KMS-11 (cell line): ENCODE measurements around the gene GCAT.

ENCODE experiments used
- H2AFZ ChIP-seq: fragments of 200-600 bp; sonication (generic); 2 replicates; pipeline ENCODE4 v1.6.1; 2016; ENCODE audit warnings: antibody characterized with exemption, mixed run types, low read depth
- H3K27ac ChIP-seq: fragments of 200-600 bp; sonication (generic); 2 replicates; pipeline ENCODE4 v1.6.1; 2016; ENCODE audit warnings: mild to moderate bottlenecking, mixed run types
- H3K27me3 ChIP-seq: fragments of 200-600 bp; sonication (generic); 2 replicates; pipeline ENCODE4 v1.6.1; 2017; ENCODE audit warnings: mild to moderate bottlenecking, low read depth, mixed run types, moderate library complexity; ENCODE audit not compliant: insufficient read depth
- H3K36me3 ChIP-seq: fragments of 200-600 bp; sonication (generic); 2 replicates; pipeline ENCODE4 v1.6.1; 2017; ENCODE audit warnings: mild to moderate bottlenecking, mixed run types; ENCODE audit not compliant: insufficient read depth
- H3K4me1 ChIP-seq: fragments of 200-600 bp; sonication (generic); 2 replicates; pipeline ENCODE4 v1.6.1; 2016; ENCODE audit warnings: mild to moderate bottlenecking, low read depth, mixed run types; ENCODE audit not compliant: poor library complexity, severe bottlenecking
- H3K4me2 ChIP-seq: fragments of 200-600 bp; sonication (generic); 2 replicates; pipeline ENCODE4 v1.7.0; 2016; ENCODE audit warnings: mild to moderate bottlenecking, mixed run types
- H3K4me3 ChIP-seq: fragments of 200-600 bp; sonication (generic); IDR thresholded peaks from 2 replicates; pipeline ENCODE4 v1.6.1; 2017; ENCODE audit warnings: low read depth, low read length, mixed read lengths; ENCODE audit not compliant: insufficient read depth
- H3K79me2 ChIP-seq: fragments of 200-600 bp; sonication (generic); 2 replicates; pipeline ENCODE4 v1.6.1; 2016; ENCODE audit warnings: low read depth, mixed run types; ENCODE audit not compliant: insufficient read depth
- H3K9ac ChIP-seq: fragments of 200-600 bp; sonication (generic); 2 replicates; pipeline ENCODE4 v1.6.1; 2016; ENCODE audit warnings: mild to moderate bottlenecking, mixed run types
- H4K20me1 ChIP-seq: fragments of 200-600 bp; sonication (generic); 2 replicates; pipeline ENCODE4 v1.6.1; 2016; ENCODE audit warnings: mild to moderate bottlenecking, mixed run types; ENCODE audit not compliant: insufficient read depth
- CTCF ChIP-seq: fragments of 200-600 bp; sonication (generic); conservative IDR thresholded peaks from 2 replicates; pipeline ENCODE4 v1.6.1; 2017; ENCODE audit warnings: low read depth, mild to moderate bottlenecking, antibody characterized with exemption, low read length, moderate library complexity, mixed read lengths

The GCAT gene

DNA sequence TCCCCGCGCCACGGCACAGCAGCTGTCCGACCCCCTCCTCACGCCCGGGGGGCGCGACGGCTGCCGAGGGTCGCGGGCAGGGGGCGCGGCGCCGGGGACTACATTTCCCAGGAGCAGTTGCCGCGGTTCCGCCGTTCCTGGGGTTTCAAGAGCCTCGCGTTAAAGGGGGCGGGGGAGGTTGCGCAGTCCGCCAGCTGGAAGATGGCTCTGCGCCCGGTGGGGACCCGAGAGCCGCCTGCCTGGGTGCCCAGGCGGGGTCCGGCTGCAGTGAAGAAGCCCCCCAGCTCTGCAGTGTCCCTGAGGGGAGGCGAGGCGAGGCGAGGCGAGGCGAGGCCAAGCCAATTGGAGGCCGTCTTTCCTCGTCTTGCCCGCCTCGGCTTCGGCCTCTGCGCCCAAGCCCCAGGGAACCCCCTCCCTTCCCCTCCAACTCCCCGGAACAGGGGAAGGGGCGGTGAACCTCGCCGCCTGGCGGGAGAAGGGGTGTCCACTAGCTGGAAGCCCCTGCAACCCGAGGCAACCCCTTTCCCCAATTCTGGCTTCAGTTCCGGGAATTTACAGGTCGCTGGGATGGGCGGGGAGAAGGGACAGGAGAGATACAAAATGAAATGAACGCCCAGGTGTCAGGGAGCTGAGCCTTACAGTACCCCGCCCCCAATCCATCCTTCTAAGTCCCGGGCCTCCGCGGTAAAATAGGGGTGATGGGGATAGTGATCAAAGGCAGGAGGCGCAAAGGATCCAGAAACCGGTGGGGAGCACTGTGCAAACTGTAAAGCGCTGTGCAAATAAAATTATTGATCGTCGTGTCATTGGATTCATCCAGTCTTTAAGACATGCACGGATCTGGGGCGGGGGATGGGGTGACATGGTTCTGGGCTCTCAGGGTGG lies 5.2 kb upstream of the GCAT start:
- Histone ChIP-seq H3K4me2 (peak overlapping the region; percentile 89), H3K79me2 (no peaks in the 10 kb centered on the region), H2AFZ (peak overlapping the region; percentile 76), H3K27ac (no peak overlapping the region), H3K9ac (no peak overlapping the region; the same call in 1 of the 2 replicates), H3K4me1 (peaks cover 24% of the 10 kb centered on the region), H3K27me3 (peaks cover 50% of the 10 kb centered on the region), H4K20me1 (no peaks in the 10 kb centered on the region), H3K4me3 (no peak overlapping the region), H3K36me3 (no peaks in the 10 kb centered on the region)
- TF ChIP-seq CTCF: no peak

GRCh38 chr22:37803195-37803638 lies 4.5 kb upstream of the GCAT start:
- Histone ChIP-seq H3K36me3 (no peaks in the 10 kb centered on the region), H3K79me2 (no peaks in the 10 kb centered on the region), H3K27ac (no peak overlapping the region), H3K9ac (no peak overlapping the region), H3K4me1 (peaks cover 26% of the 10 kb centered on the region), H3K4me2 (peak overlapping the region; percentile 89; the same call in 1 of the 2 replicates), H3K4me3 (no peak overlapping the region), H2AFZ (peak overlapping the region; percentile 76; the same call in 1 of the 2 replicates), H3K27me3 (peaks cover 50% of the 10 kb centered on the region), H4K20me1 (no peaks in the 10 kb centered on the region)
- TF ChIP-seq CTCF: no peak

DNA sequence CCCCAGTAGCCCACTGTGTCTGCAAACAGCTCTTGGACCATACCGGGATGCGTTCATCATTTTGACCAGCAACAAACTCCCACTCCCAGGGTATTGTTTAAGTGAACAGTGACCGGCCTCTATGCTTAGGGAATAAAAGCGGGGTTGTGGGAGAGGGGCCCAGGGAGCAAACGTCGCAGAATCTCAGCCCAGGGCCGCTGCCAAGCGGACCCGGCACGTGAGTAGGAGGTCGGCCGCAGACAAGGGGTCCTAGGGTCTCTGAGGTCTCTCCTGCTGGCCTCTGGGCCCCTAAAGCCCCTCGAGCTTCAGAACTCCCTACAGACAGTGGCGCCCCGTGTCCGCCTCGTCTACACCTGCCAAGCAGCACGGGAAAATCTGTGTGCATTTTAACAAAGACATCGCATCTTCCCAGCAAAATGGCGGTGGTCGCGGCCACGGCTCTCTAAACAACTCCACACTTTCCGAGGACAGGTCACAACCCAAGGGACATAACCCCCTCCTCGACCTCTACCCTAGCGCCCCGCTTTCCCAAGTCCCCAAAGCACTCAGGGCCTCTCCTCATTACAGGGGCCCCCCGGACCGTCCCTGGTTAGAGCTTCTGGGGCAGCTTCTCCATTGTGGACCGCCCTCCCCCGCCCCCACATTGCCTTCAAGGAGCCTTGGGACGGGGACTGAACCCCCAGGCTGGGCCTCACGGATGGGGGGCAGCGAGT lies 3.9 kb upstream of the GCAT start:
- no peak overlapping the region for H2AFZ ChIP-seq
- H3K4me3 ChIP-seq: no peak overlapping the region

More for the DNA sequence above, 3.9 kb upstream of the GCAT start:
- no peaks in the 10 kb centered on the region for H3K36me3 ChIP-seq
- no peak for TF ChIP-seq CTCF
- H3K79me2 ChIP-seq: no peaks in the 10 kb centered on the region
- no peak overlapping the region for H3K27ac ChIP-seq
- H3K27me3 ChIP-seq: peaks cover 50% of the 10 kb centered on the region
- H4K20me1 ChIP-seq: no peaks in the 10 kb centered on the region
- H3K4me2 ChIP-seq: no peak overlapping the region
- peaks cover 29% of the 10 kb centered on the region for H3K4me1 ChIP-seq
- H3K9ac ChIP-seq: no peak overlapping the region
